Fibroblast of skin of right quadriceps (primary cell): Measurements from ENCODE around the gene SLC18A2.

Experiments
- DNase-seq: peaks from one replicate; pipeline ENCODE4 v3.0.0-alpha.2; 2013

The SLC18A2 gene

GRCh38 chr10:117239051-117239450, 1.9 kb upstream of the SLC18A2 start:
- DNase-seq: no peak

GRCh38 chr10:117239721-117240620, 943 bp upstream of the SLC18A2 start:
- no peak for DNase-seq

- no peak for DNase-seq
Observed at GRCh38 chr10:117241541-117242462, 888 bp downstream of the SLC18A2 start.

- DNase-seq: no peak
Observed at GRCh38 chr10:117242463-117242832, 1.5 kb downstream of the SLC18A2 start.

- peak; percentile 53 for DNase-seq
Observed at GRCh38 chr10:117246997-117247671, 6.2 kb downstream of the SLC18A2 start.

- peak; percentile 55 for DNase-seq
Observed at GRCh38 chr10:117248750-117249465, 8.0 kb downstream of the SLC18A2 start.

GRCh38 chr10:117249493-117250093, 8.7 kb downstream of the SLC18A2 start:
- peak; percentile 6 for DNase-seq

GRCh38 chr10:117250411-117250810, 9.5 kb downstream of the SLC18A2 start:
- DNase-seq: no peak

- DNase-seq: no peak
Observed at GRCh38 chr10:117253908-117254307, 13.0 kb downstream of the SLC18A2 start.

- DNase-seq: no peak
Observed at GRCh38 chr10:117254338-117254737, 13.4 kb downstream of the SLC18A2 start.

- no peak for DNase-seq
Observed at GRCh38 chr10:117254774-117255735, 14.1 kb downstream of the SLC18A2 start.

GRCh38 chr10:117255835-117256460, 15.0 kb downstream of the SLC18A2 start:
- no peak for DNase-seq

- no peak for DNase-seq
Observed at GRCh38 chr10:117256910-117257309, 16.0 kb downstream of the SLC18A2 start.

GRCh38 chr10:117257721-117258120, 16.8 kb downstream of the SLC18A2 start:
- no peak for DNase-seq

GRCh38 chr10:117259279-117259678, 18.4 kb downstream of the SLC18A2 start:
- DNase-seq: no peak

GRCh38 chr10:117260084-117260483, 19.2 kb downstream of the SLC18A2 start:
- no peak for DNase-seq

GRCh38 chr10:117261501-117261900, 20.6 kb downstream of the SLC18A2 start:
- no peak for DNase-seq

- no peak for DNase-seq
Observed at GRCh38 chr10:117262291-117262902, 21.5 kb downstream of the SLC18A2 start.

- DNase-seq: no peak
Observed at GRCh38 chr10:117262903-117263293, 22.0 kb downstream of the SLC18A2 start.

GRCh38 chr10:117264782-117265181, 23.9 kb downstream of the SLC18A2 start:
- DNase-seq: no peak
